CD4-positive, CD25-positive, alpha-beta regulatory T cell (primary cell): ENCODE results near the gene TPI1. TPM values are rescaled to one million over a fixed set of nuclear protein-coding genes. Genes with fewer than 3 reads are reported as not detected.
A peak's percentile ranks its signal among the peaks of the same experiment; 100 is the strongest.

ENCODE experiments used
- ATAC-seq, 2 donors: fragments of 150-1000 bp; cut with Tn5 transposase; one replicate each; pipeline ENCODE4 v1.10.0; 2021; ENCODE audit warnings: low read depth in 2 of 2, moderate number of reproducible peaks in 2 of 2, moderate library complexity in 1 of 2
- DNase-seq, 3 donors: peaks; one replicate each; pipeline versions ENCODE4 v3.0.0 to v3.0.0-alpha.2; 2012 to 2022; ENCODE audit warnings: mixed read lengths in 1 of 3
- H3K27ac ChIP-seq: one replicate; pipeline ENCODE4 v1.7.0; 2013; ENCODE audit warnings: mild to moderate bottlenecking, low read length; ENCODE audit not compliant: insufficient read depth, poor library complexity, severe bottlenecking
- H3K27me3 ChIP-seq: one replicate; pipeline ENCODE4 v1.7.0; 2013; ENCODE audit warnings: low read length; ENCODE audit not compliant: control insufficient read depth, insufficient read depth
- H3K36me3 ChIP-seq: one replicate; pipeline ENCODE4 v1.7.0; 2013; ENCODE audit warnings: mild to moderate bottlenecking, low read length, moderate library complexity; ENCODE audit not compliant: control insufficient read depth, insufficient read depth
- H3K4me1 ChIP-seq: 2 replicates; pipeline ENCODE4 v1.7.0; 2013; ENCODE audit warnings: mild to moderate bottlenecking, low read length; ENCODE audit not compliant: insufficient read depth, control insufficient read depth, poor library complexity, severe bottlenecking
- H3K4me3 ChIP-seq: one replicate; pipeline ENCODE4 v1.7.0; 2013; ENCODE audit warnings: low read depth, mild to moderate bottlenecking, low read length, moderate library complexity
- H3K9me3 ChIP-seq, 2 experiments: 1 replicate in 1 of 2; 2 replicates in 1 of 2; pipeline ENCODE4 v1.7.0; 2013; ENCODE audit warnings: low read length in 2 of 2, mild to moderate bottlenecking in 1 of 2, moderate library complexity in 1 of 2; ENCODE audit not compliant: control insufficient read depth in 2 of 2
- H3K27ac Mint-ChIP-seq, 3 donors: one replicate each; pipeline ENCODE4 v1.8.0; 2020 to 2022; ENCODE audit warnings: mild to moderate bottlenecking in 3 of 3, mixed read lengths in 3 of 3, moderate library complexity in 2 of 3
- H3K27me3 Mint-ChIP-seq: one replicate; pipeline ENCODE4 v1.8.0; 2022; ENCODE audit warnings: mild to moderate bottlenecking, mixed read lengths
- H3K36me3 Mint-ChIP-seq: one replicate; pipeline ENCODE4 v1.8.0; 2020; ENCODE audit warnings: mixed read lengths
- H3K4me1 Mint-ChIP-seq, 4 donors: one replicate each; pipeline ENCODE4 v1.8.0; 2020 to 2022; ENCODE audit warnings: mixed read lengths in 4 of 4, mild to moderate bottlenecking in 1 of 4
- H3K4me3 Mint-ChIP-seq, 4 donors: one replicate each; pipeline ENCODE4 v1.8.0; 2020 to 2022; ENCODE audit warnings: mild to moderate bottlenecking in 4 of 4, mixed read lengths in 4 of 4, moderate library complexity in 3 of 4
- H3K9me3 Mint-ChIP-seq, 7 donors: one replicate each; pipeline ENCODE4 v1.8.0; 2020 to 2022; ENCODE audit warnings: mixed read lengths in 7 of 7, mild to moderate bottlenecking in 3 of 7, moderate library complexity in 2 of 7
- polyA plus RNA-seq, 4 donors: library from polyadenylated mRNA; unstranded; fragments of 300-500 nt; fragmentation: Illumina TruSeq; gene quantifications; one replicate each; pipeline ENCODE4 v1.2.3, GENCODE V29; 2021
- total RNA-seq: library from RNA; stranded (reverse); gene quantifications from one replicate; pipeline ENCODE4 v1.2.3, GENCODE V29; 2022

Gene TPI1
- total and polyA plus RNA-seq, 5 donors from 2014 or later = 153 to 633 (median 512) TPM

GRCh38 chr12:6917491-6918231 lies 50.3 kb downstream of the TPI1 start:
- H3K9me3 Mint-ChIP-seq = no peaks in the 10 kb centered on the region
- peaks cover 0 to 51% (median 26%) of the 10 kb centered on the region in 4 donors for H3K4me1 Mint-ChIP-seq
- no peak for ATAC-seq
- Histone ChIP-seq H3K27me3 (no peaks in the 10 kb centered on the region), H3K36me3 (peaks cover 30% of the 10 kb centered on the region), H3K4me1 (peaks cover 28% of the 10 kb centered on the region), H3K9me3 (no peaks in the 10 kb centered on the region), H3K4me3 (no peak overlapping the region), H3K27ac (no peak overlapping the region)
- no peak for DNase-seq
- H3K27ac Mint-ChIP-seq = peak overlapping the region in 1 of 3 donors; percentile 79
- no peaks in the 10 kb centered on the region for H3K27me3 Mint-ChIP-seq
- H3K36me3 Mint-ChIP-seq = peaks cover 23% of the 10 kb centered on the region
- peak overlapping the region in 3 of 4 donors; percentile 11 to 84 (median 15) for H3K4me3 Mint-ChIP-seq

GRCh38 chr12:6919588-6919987 lies 52.3 kb downstream of the TPI1 start:
- Histone ChIP-seq H3K4me1 (peaks cover 21% of the 10 kb centered on the region), H3K36me3 (peaks cover 30% of the 10 kb centered on the region), H3K27me3 (no peaks in the 10 kb centered on the region), H3K9me3 (no peaks in the 10 kb centered on the region), H3K4me3 (no peak overlapping the region), H3K27ac (no peak overlapping the region)
- H3K27me3 Mint-ChIP-seq = no peaks in the 10 kb centered on the region
- no peaks in the 10 kb centered on the region for H3K9me3 Mint-ChIP-seq
- H3K4me1 Mint-ChIP-seq = peaks cover 0 to 47% (median 25%) of the 10 kb centered on the region in 4 donors
- DNase-seq (no peak), ATAC-seq (no peak)
- peaks cover 23% of the 10 kb centered on the region for H3K36me3 Mint-ChIP-seq
- peak overlapping the region in 1 of 4 donors; percentile 89 for H3K4me3 Mint-ChIP-seq
- peak overlapping the region in 2 of 3 donors; percentile 43 to 71 for H3K27ac Mint-ChIP-seq

Other genes with a start within 250 kb of the TPI1 start
- 7.0 TPM for gene LPAR5, start 231.6 kb upstream of the TPI1 start, total RNA-seq
- 10 to 100 TPM in 1 of 4 donors, 1 to 10 TPM in 3; 6.6 to 17.3 (median 8.6) TPM for gene LPAR5, start 231.6 kb upstream of the TPI1 start, polyA plus RNA-seq
- 13.7 TPM for gene ACRBP, start 220.1 kb upstream of the TPI1 start, total RNA-seq
- under 1 TPM in 1 of 4 donors, not detected in 3; 0.41 TPM for gene ACRBP, start 220.1 kb upstream of the TPI1 start, polyA plus RNA-seq
- 34.6 TPM for gene ING4, start 204.4 kb upstream of the TPI1 start, total RNA-seq
- 10 to 100 TPM; 70.5 to 90.6 (median 82.4) TPM for gene ING4, start 204.4 kb upstream of the TPI1 start, polyA plus RNA-seq
- gene ZNF384, start 178.2 kb upstream of the TPI1 start, total RNA-seq = 68.3 TPM
- gene ZNF384, start 178.2 kb upstream of the TPI1 start, polyA plus RNA-seq = 10 to 100 TPM; 13.4 to 25.3 (median 19.6) TPM
- gene PIANP, start 166.7 kb upstream of the TPI1 start, total RNA-seq = not detected
- under 1 TPM in 1 of 4 donors, not detected in 3; 0.13 TPM for gene PIANP, start 166.7 kb upstream of the TPI1 start, polyA plus RNA-seq
- gene COPS7A, start 143.5 kb upstream of the TPI1 start, total RNA-seq = 20.7 TPM
- 10 to 100 TPM; 37.8 to 48.4 (median 42.6) TPM for gene COPS7A, start 143.5 kb upstream of the TPI1 start, polyA plus RNA-seq
- gene MLF2, start 114.4 kb upstream of the TPI1 start, total RNA-seq = 101 TPM
- gene MLF2, start 114.4 kb upstream of the TPI1 start, polyA plus RNA-seq = 100 to 1,000 TPM; 104 to 124 (median 114) TPM
- 15.0 TPM for gene PTMS, start 101.2 kb upstream of the TPI1 start, total RNA-seq
- gene PTMS, start 101.2 kb upstream of the TPI1 start, polyA plus RNA-seq = 1 to 10 TPM; 1.3 to 3.9 (median 2.5) TPM
- 8.2 TPM for gene LAG3, start 95.0 kb upstream of the TPI1 start, total RNA-seq
- gene LAG3, start 95.0 kb upstream of the TPI1 start, polyA plus RNA-seq = 10 to 100 TPM in 2 of 4 donors, 1 to 10 TPM in 2; 6.3 to 12.6 (median 11.0) TPM
- 224 TPM for gene CD4, start 78.0 kb upstream of the TPI1 start, total RNA-seq
- 100 to 1,000 TPM; 312 to 330 (median 324) TPM for gene CD4, start 78.0 kb upstream of the TPI1 start, polyA plus RNA-seq
- not detected for gene GPR162, start 45.7 kb upstream of the TPI1 start, total RNA-seq
- not detected for gene GPR162, start 45.7 kb upstream of the TPI1 start, polyA plus RNA-seq
- 1.4 TPM for gene P3H3, start 39.1 kb upstream of the TPI1 start, total RNA-seq
- gene P3H3, start 39.1 kb upstream of the TPI1 start, polyA plus RNA-seq = 1 to 10 TPM in 1 of 4 donors, under 1 TPM in 2, not detected in 1; 0.64 to 1.2 (median 1.00) TPM
- gene GNB3, start 26.6 kb upstream of the TPI1 start, total RNA-seq = not detected
- not detected for gene GNB3, start 26.6 kb upstream of the TPI1 start, polyA plus RNA-seq
- 1.9 TPM for gene CDCA3, start 16.2 kb upstream of the TPI1 start, total RNA-seq
- gene CDCA3, start 16.2 kb upstream of the TPI1 start, polyA plus RNA-seq = 1 to 10 TPM; 1.7 to 4.0 (median 2.1) TPM
- gene USP5, start 15.4 kb upstream of the TPI1 start, total RNA-seq = 63.5 TPM
- 10 to 100 TPM; 44.4 to 57.0 (median 48.4) TPM for gene USP5, start 15.4 kb upstream of the TPI1 start, polyA plus RNA-seq
- gene SPSB2, start 5.8 kb downstream of the TPI1 start, total RNA-seq = 8.2 TPM
- 10 to 100 TPM in 3 of 4 donors, 1 to 10 TPM in 1; 8.0 to 19.2 (median 13.2) TPM for gene SPSB2, start 5.8 kb downstream of the TPI1 start, polyA plus RNA-seq
- gene LRRC23, start 37.3 kb downstream of the TPI1 start, total RNA-seq = 6.6 TPM
- gene LRRC23, start 37.3 kb downstream of the TPI1 start, polyA plus RNA-seq = 1 to 10 TPM; 2.2 to 5.1 (median 4.5) TPM
- gene ENO2, start 47.0 kb downstream of the TPI1 start, total RNA-seq = 88.2 TPM
- 10 to 100 TPM; 18.1 to 24.8 (median 22.7) TPM for gene ENO2, start 47.0 kb downstream of the TPI1 start, polyA plus RNA-seq
- 27.5 TPM for gene ATN1, start 60.4 kb downstream of the TPI1 start, total RNA-seq
- under 1 TPM; 0.17 to 0.82 (median 0.53) TPM for gene ATN1, start 60.4 kb downstream of the TPI1 start, polyA plus RNA-seq
- not detected for gene RNU7-1, start 76.3 kb downstream of the TPI1 start, total RNA-seq
- not detected for gene RNU7-1, start 76.3 kb downstream of the TPI1 start, polyA plus RNA-seq
- 186 TPM for gene C12orf57, start 76.5 kb downstream of the TPI1 start, total RNA-seq
- 100 to 1,000 TPM; 310 to 410 (median 340) TPM for gene C12orf57, start 76.5 kb downstream of the TPI1 start, polyA plus RNA-seq
- gene PTPN6, start 83.8 kb downstream of the TPI1 start, total RNA-seq = 174 TPM
- 100 to 1,000 TPM; 261 to 321 (median 291) TPM for gene PTPN6, start 83.8 kb downstream of the TPI1 start, polyA plus RNA-seq
- gene PHB2, start 103.1 kb downstream of the TPI1 start, total RNA-seq = 134 TPM
- gene PHB2, start 103.1 kb downstream of the TPI1 start, polyA plus RNA-seq = 100 to 1,000 TPM; 118 to 134 (median 125) TPM
- gene EMG1, start 103.4 kb downstream of the TPI1 start, total RNA-seq = 44.1 TPM
- 10 to 100 TPM; 71.8 to 89.4 (median 79.4) TPM for gene EMG1, start 103.4 kb downstream of the TPI1 start, polyA plus RNA-seq
- 28.3 TPM for gene LPCAT3, start 150.9 kb downstream of the TPI1 start, total RNA-seq
- gene LPCAT3, start 150.9 kb downstream of the TPI1 start, polyA plus RNA-seq = 10 to 100 TPM; 25.0 to 32.8 (median 30.9) TPM
- gene C1S, start 193.2 kb downstream of the TPI1 start, total RNA-seq = 5.7 TPM
- gene C1S, start 193.2 kb downstream of the TPI1 start, polyA plus RNA-seq = not detected
- 4.6 TPM for gene C1R, start 224.9 kb downstream of the TPI1 start, total RNA-seq
- gene C1R, start 224.9 kb downstream of the TPI1 start, polyA plus RNA-seq = 1 to 10 TPM; 1.4 to 3.2 (median 2.1) TPM
- 21.0 TPM for gene C1RL, start 241.7 kb downstream of the TPI1 start, total RNA-seq
- gene C1RL, start 241.7 kb downstream of the TPI1 start, polyA plus RNA-seq = 10 to 100 TPM in 1 of 4 donors, 1 to 10 TPM in 3; 6.0 to 10.8 (median 7.8) TPM